ENCODE data around the gene RNF20.

GRCh38 chr9:101528015-101528414 is 5.6 kb upstream of the RNF20 start:
- TF ChIP-seq, protein P1, sequence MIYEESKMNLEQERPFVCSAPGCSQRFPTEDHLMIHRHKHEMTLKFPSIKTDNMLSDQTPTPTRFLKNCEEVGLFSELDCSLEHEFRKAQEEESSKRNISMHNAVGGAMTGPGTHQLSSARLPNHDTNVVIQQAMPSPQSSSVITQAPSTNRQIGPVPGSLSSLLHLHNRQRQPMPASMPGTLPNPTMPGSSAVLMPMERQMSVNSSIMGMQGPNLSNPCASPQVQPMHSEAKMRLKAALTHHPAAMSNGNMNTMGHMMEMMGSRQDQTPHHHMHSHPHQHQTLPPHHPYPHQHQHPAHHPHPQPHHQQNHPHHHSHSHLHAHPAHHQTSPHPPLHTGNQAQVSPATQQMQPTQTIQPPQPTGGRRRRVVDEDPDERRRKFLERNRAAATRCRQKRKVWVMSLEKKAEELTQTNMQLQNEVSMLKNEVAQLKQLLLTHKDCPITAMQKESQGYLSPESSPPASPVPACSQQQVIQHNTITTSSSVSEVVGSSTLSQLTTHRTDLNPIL (CRISPR knock-in tag; IDR thresholded peaks at IDR 0.05; ENCODE audit: low read depth): no peak
- no peak for TF ChIP-seq OSR1 (CRISPR knock-in tag; IDR thresholded peaks at IDR 0.05)
- TF ChIP-seq TSHZ2 (CRISPR knock-in tag; IDR thresholded peaks at IDR 0.05): no peak
- TF ChIP-seq BACH2 (CRISPR knock-in tag; IDR thresholded peaks at IDR 0.05; ENCODE audit: borderline replicate concordance): no peak
- no peak for TF ChIP-seq ZFP3 (CRISPR knock-in tag; IDR thresholded peaks at IDR 0.05)
- TF ChIP-seq ZC3H10 (CRISPR knock-in tag; IDR thresholded peaks at IDR 0.05): no peak
- no peak for TF ChIP-seq ARNTL (CRISPR knock-in tag; IDR thresholded peaks at IDR 0.05; ENCODE audit: borderline replicate concordance, low read depth)
- no peak for TF ChIP-seq PPARA (CRISPR knock-in tag; IDR thresholded peaks at IDR 0.05; ENCODE audit: borderline replicate concordance)
- no peak for TF ChIP-seq ESRRG (CRISPR knock-in tag; IDR thresholded peaks at IDR 0.05)
- TF ChIP-seq, protein P2, sequence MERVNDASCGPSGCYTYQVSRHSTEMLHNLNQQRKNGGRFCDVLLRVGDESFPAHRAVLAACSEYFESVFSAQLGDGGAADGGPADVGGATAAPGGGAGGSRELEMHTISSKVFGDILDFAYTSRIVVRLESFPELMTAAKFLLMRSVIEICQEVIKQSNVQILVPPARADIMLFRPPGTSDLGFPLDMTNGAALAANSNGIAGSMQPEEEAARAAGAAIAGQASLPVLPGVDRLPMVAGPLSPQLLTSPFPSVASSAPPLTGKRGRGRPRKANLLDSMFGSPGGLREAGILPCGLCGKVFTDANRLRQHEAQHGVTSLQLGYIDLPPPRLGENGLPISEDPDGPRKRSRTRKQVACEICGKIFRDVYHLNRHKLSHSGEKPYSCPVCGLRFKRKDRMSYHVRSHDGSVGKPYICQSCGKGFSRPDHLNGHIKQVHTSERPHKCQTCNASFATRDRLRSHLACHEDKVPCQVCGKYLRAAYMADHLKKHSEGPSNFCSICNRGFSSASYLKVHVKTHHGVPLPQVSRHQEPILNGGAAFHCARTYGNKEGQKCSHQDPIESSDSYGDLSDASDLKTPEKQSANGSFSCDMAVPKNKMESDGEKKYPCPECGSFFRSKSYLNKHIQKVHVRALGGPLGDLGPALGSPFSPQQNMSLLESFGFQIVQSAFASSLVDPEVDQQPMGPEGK (CRISPR knock-in tag; IDR thresholded peaks at IDR 0.05; ENCODE audit: borderline replicate concordance): no peak
- no peak for TF ChIP-seq RARB (CRISPR knock-in tag; IDR thresholded peaks at IDR 0.05)
- TF ChIP-seq, protein P3, sequence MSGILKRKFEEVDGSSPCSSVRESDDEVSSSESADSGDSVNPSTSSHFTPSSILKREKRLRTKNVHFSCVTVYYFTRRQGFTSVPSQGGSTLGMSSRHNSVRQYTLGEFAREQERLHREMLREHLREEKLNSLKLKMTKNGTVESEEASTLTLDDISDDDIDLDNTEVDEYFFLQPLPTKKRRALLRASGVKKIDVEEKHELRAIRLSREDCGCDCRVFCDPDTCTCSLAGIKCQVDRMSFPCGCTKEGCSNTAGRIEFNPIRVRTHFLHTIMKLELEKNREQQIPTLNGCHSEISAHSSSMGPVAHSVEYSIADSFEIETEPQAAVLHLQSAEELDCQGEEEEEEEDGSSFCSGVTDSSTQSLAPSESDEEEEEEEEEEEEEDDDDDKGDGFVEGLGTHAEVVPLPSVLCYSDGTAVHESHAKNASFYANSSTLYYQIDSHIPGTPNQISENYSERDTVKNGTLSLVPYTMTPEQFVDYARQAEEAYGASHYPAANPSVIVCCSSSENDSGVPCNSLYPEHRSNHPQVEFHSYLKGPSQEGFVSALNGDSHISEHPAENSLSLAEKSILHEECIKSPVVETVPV (CRISPR knock-in tag; IDR thresholded peaks at IDR 0.05): no peak
- TF ChIP-seq TCF4 (CRISPR knock-in tag; IDR thresholded peaks at IDR 0.05; ENCODE audit: borderline replicate concordance): no peak
